Endothelial cell of umbilical vein (primary cell): Measurements from ENCODE around the gene ENTPD6. TPM values are rescaled to one million over a fixed set of nuclear protein-coding genes. Genes with fewer than 3 reads are reported as not detected.
A peak's percentile ranks its signal among the peaks of the same experiment; 100 is the strongest.

Experiments used
- BruUV-seq: library from RNA; stranded (reverse); fragments of 400-500 nt; replicated peaks from 2 replicates; lab custom pipeline; 2021; lab: Mats Ljungman, UMichigan
- CTCF ChIA-PET: fragments of 300-600, 350-600 bp; sonication (Branson Sonifier 250); formaldehyde crosslinking; loops from one replicate; lab custom pipeline; 2021; ENCODE audit warnings: antibody characterized with exemption, inconsistent platforms; lab: Charles Lee
- POLR2A ChIA-PET: fragments of 300-600, 350-600 bp; sonication (Branson Sonifier 250); formaldehyde crosslinking; loops from one replicate; lab custom pipeline; 2021; ENCODE audit warnings: antibody characterized with exemption, inconsistent platforms; lab: Charles Lee
- DNase-seq: peaks from one replicate; pipeline ENCODE4 v3.0.0-alpha.2; 2011; ENCODE audit warnings: low read depth, low spot score
- FAIRE-seq: peaks from 2 replicates; lab custom pipeline; 2011; peaks lifted over from hg19 to GRCh38; lab: Jason Lieb, UNC
- H2AFZ ChIP-seq: 2 replicates; pipeline ENCODE4 v1.6.0; 2012; ENCODE audit warnings: low read depth, low read length, control low read depth, inconsistent platforms
- H3K27ac ChIP-seq: 2 replicates; pipeline ENCODE4 v1.5.1; 2011; ENCODE audit warnings: low read depth, mild to moderate bottlenecking, control low read depth, low read length, moderate library complexity; ENCODE audit not compliant: insufficient read depth
- H3K27me3 ChIP-seq, 2 experiments: 2 replicates each; pipeline versions ENCODE4 v1.6.0 to v1.6.1; 2011; ENCODE audit warnings: low read length in 2 of 2, mixed read lengths in 1 of 2; ENCODE audit not compliant: control insufficient read depth in 2 of 2, insufficient read depth in 2 of 2
- H3K36me3 ChIP-seq, 2 experiments: 2 replicates in 1 of 2; 3 replicates in 1 of 2; pipeline ENCODE4 v1.5.1; 2011; ENCODE audit warnings: low read length in 2 of 2, mild to moderate bottlenecking in 1 of 2, moderate library complexity in 1 of 2; ENCODE audit not compliant: control insufficient read depth in 2 of 2, insufficient read depth in 2 of 2; ENCODE audit errors: extremely low read depth in 1 of 2
- H3K4me1 ChIP-seq: 3 replicates; pipeline ENCODE4 v1.5.1; 2011; ENCODE audit warnings: mild to moderate bottlenecking, low read length; ENCODE audit not compliant: control insufficient read depth, insufficient read depth; ENCODE audit errors: extremely low read depth
- H3K4me2 ChIP-seq: 2 replicates; pipeline ENCODE4 v1.6.1; 2011; ENCODE audit warnings: low read length, control low read depth, mixed read lengths; ENCODE audit not compliant: insufficient read depth
- H3K4me3 ChIP-seq, 3 experiments: fragments of 200-600 bp in 1 of 3; sonication (generic), shearing (Covaris generic) in 1 of 3; replicated peaks in 1 of 3; 2 replicates each; pipeline ENCODE4 v1.5.1; 2011 to 2016; ENCODE audit warnings: control low read depth in 3 of 3, low read length in 3 of 3, mild to moderate bottlenecking in 2 of 3, inconsistent platforms in 1 of 3, low read depth in 1 of 3, moderate library complexity in 1 of 3; ENCODE audit not compliant: insufficient read depth in 1 of 3
- H3K79me2 ChIP-seq: 2 replicates; pipeline ENCODE4 v1.6.0; 2012; ENCODE audit warnings: low read length, inconsistent platforms; ENCODE audit not compliant: control insufficient read depth, insufficient read depth
- H3K9ac ChIP-seq: replicated peaks from 2 replicates; pipeline ENCODE3; 2011; ENCODE audit warnings: low read length, control low read depth; ENCODE audit not compliant: insufficient read depth; ENCODE audit errors: extremely low read depth
- H3K9me1 ChIP-seq: replicated peaks from 3 replicates; pipeline ENCODE4 v1.6.0; 2011; ENCODE audit warnings: mild to moderate bottlenecking, low read length; ENCODE audit not compliant: control insufficient read depth, insufficient read depth; ENCODE audit errors: extremely low read depth
- H3K9me3 ChIP-seq: replicated peaks from 2 replicates; pipeline ENCODE4 v1.5.1; 2012; ENCODE audit warnings: low read length, inconsistent platforms; ENCODE audit not compliant: control insufficient read depth, insufficient read depth
- H4K20me1 ChIP-seq: replicated peaks from 2 replicates; pipeline ENCODE3; 2011; ENCODE audit warnings: mild to moderate bottlenecking, low read length; ENCODE audit not compliant: control insufficient read depth, insufficient read depth; ENCODE audit errors: extremely low read depth
- GATA2 ChIP-seq: IDR thresholded peaks from 2 replicates; pipeline ENCODE4 v1.7.0; 2011; ENCODE audit warnings: low read depth, mild to moderate bottlenecking, moderate library complexity, mixed read lengths, low read length; ENCODE audit not compliant: insufficient read length, insufficient read depth
- JUN ChIP-seq: IDR thresholded peaks from 2 replicates; pipeline ENCODE4 v1.6.1; 2011; ENCODE audit warnings: borderline replicate concordance, low read depth; ENCODE audit not compliant: insufficient read length, insufficient read depth
- MYC ChIP-seq: IDR thresholded peaks from one replicate; pipeline ENCODE4 v1.6.1; 2011; ENCODE audit warnings: mild to moderate bottlenecking, low read depth, low read length
- dilution Hi-C: fragments of 300-500 bp; cut with MboI; formaldehyde crosslinking; loops from one replicate; pipeline ENCODE4 v1.15.0; 2019; ENCODE audit warnings: low sequenced_read_pairs; ENCODE audit not compliant: extremely low pct_ligation_motif_present
- intact Hi-C: fragments of 100-400 bp; cut with micrococcal nuclease; formaldehyde crosslinking; loops from one replicate; pipeline ENCODE4 v1.10.0; 2022
- polyA plus RNA-seq, 4 experiments: library from polyadenylated mRNA; depleted of rRNA in 3 of 4; stranded (reverse) in 3 of 4; unstranded in 1 of 4; fragments of >200 nt; gene quantifications; 2 replicates each; pipeline versions ENCODE4 v1.2.1 to v1.2.3, GENCODE V29; 2011 to 2012; ENCODE audit warnings: missing spikeins in 1 of 4
- total RNA-seq: library from RNA; stranded (reverse); gene quantifications from 2 replicates; pipeline ENCODE4 v1.2.3, GENCODE V29; 2021

The ENTPD6 gene
- total and polyA plus RNA-seq, 2 donors (not counting 3 experiments of a cell fraction or from before 2014, with no cell fraction given) = 51.2 to 86.3 TPM

GRCh38 chr20:25160467-25160866 is 35.0 kb upstream of the ENTPD6 start:
- intact Hi-C loops = no loop called here
- TF ChIP-seq JUN (peak; percentile 8), MYC (no peak)
- POLR2A ChIA-PET = no interaction called here
- CTCF ChIA-PET = interaction anchor here (1.6 to 1.7 kb wide), 2 partner anchors 9 to 11 kb away, joined by 4 to 5 read pairs; no protein-coding TSS in a partner anchor
- Histone ChIP-seq H3K79me2 (no peaks in the 10 kb centered on the region), H3K4me3 (no peak overlapping the region), H4K20me1 (no peaks in the 10 kb centered on the region), H3K9me1 (no peaks in the 10 kb centered on the region), H3K9ac (no peak overlapping the region), H3K27ac (no peak overlapping the region), H2AFZ (no peak overlapping the region), H3K27me3 (peaks cover 0 to 16% of the 10 kb centered on the region in 2 experiments), H3K9me3 (no peaks in the 10 kb centered on the region), H3K4me2 (no peak overlapping the region), H3K4me1 (no peaks in the 10 kb centered on the region), H3K36me3 (no peaks in the 10 kb centered on the region)
- no peak for FAIRE-seq
- dilution Hi-C loops = no loop called here
- no TSS peak for BruUV-seq
- DNase-seq = no peak

GRCh38 chr20:25160897-25161296 is 34.6 kb upstream of the ENTPD6 start:
- intact Hi-C loops (no loop called here), dilution Hi-C loops (no loop called here)
- Histone ChIP-seq H3K9me3 (no peaks in the 10 kb centered on the region), H3K79me2 (no peaks in the 10 kb centered on the region), H3K36me3 (no peaks in the 10 kb centered on the region), H3K4me1 (no peaks in the 10 kb centered on the region), H3K27ac (no peak overlapping the region), H4K20me1 (no peaks in the 10 kb centered on the region), H3K27me3 (peaks cover 0 to 16% of the 10 kb centered on the region in 2 experiments), H3K4me3 (no peak overlapping the region), H3K4me2 (no peak overlapping the region), H3K9ac (no peak overlapping the region), H2AFZ (no peak overlapping the region), H3K9me1 (no peaks in the 10 kb centered on the region)
- DNase-seq (no peak), FAIRE-seq (no peak)
- ChIA-PET POLR2A (no interaction called here), CTCF (interaction anchor here (1.6 to 1.7 kb wide), 2 partner anchors 9 to 12 kb away, joined by 4 to 5 read pairs; no protein-coding TSS in a partner anchor)
- no TSS peak for BruUV-seq
- TF ChIP-seq GATA2 (no peak), JUN (no peak)
